GM21360 (cell line): ENCODE measurements around the gene PAK5.
"Not testable (repeated sequence)": the region's sequence is repeated elsewhere in the genome, so short reads cannot be mapped to it uniquely, and the experiment has no call there.

Source experiments
- ATAC-seq: cut with Tn5 transposase; IDR thresholded peaks from one replicate; pipeline ENCODE4 v1.9.1; 2021; ENCODE audit warnings: mild to moderate bottlenecking, moderate library complexity; ENCODE audit not compliant: unreplicated experiment

Gene PAK5

GRCh38 chr20:9686455-9686854 is 152.4 kb downstream of the PAK5 start:
- no peak for ATAC-seq

- ATAC-seq, result no peak
Measured at GRCh38 chr20:9686001-9686400, 152.9 kb downstream of the PAK5 start.

GRCh38 chr20:9685011-9685410 is 153.9 kb downstream of the PAK5 start:
- no peak for ATAC-seq

GRCh38 chr20:9677100-9677623 is 161.7 kb downstream of the PAK5 start:
- no peak for ATAC-seq

- ATAC-seq, result no peak
Measured at GRCh38 chr20:9672981-9673380, 165.9 kb downstream of the PAK5 start.

GRCh38 chr20:9672027-9672426 is 166.8 kb downstream of the PAK5 start:
- no peak for ATAC-seq

GRCh38 chr20:9668381-9668780 is 170.5 kb downstream of the PAK5 start:
- ATAC-seq, result no peak

GRCh38 chr20:9663423-9663822 is 175.5 kb downstream of the PAK5 start:
- no peak for ATAC-seq

GRCh38 chr20:9660236-9660868 is 178.5 kb downstream of the PAK5 start:
- no peak for ATAC-seq

GRCh38 chr20:9647741-9648140 is 191.1 kb downstream of the PAK5 start:
- ATAC-seq, result no peak

GRCh38 chr20:9646375-9646774 is 192.5 kb downstream of the PAK5 start:
- ATAC-seq, result no peak

- ATAC-seq, result no peak
Measured at GRCh38 chr20:9642882-9643281, 196.0 kb downstream of the PAK5 start.

- not testable (repeated sequence) for ATAC-seq
Measured at GRCh38 chr20:9641499-9642000, 197.3 kb downstream of the PAK5 start.

- ATAC-seq, result no peak
Measured at GRCh38 chr20:9637889-9638288, 201.0 kb downstream of the PAK5 start.

- no peak for ATAC-seq
Measured at GRCh38 chr20:9635750-9636149, 203.1 kb downstream of the PAK5 start.

GRCh38 chr20:9634327-9634726 is 204.5 kb downstream of the PAK5 start:
- ATAC-seq, result no peak

- ATAC-seq, result no peak
Measured at GRCh38 chr20:9632991-9633390, 205.9 kb downstream of the PAK5 start.

- no peak for ATAC-seq
Measured at GRCh38 chr20:9632265-9632664, 206.6 kb downstream of the PAK5 start.

- ATAC-seq, result no peak
Measured at GRCh38 chr20:9630554-9630953, 208.3 kb downstream of the PAK5 start.

GRCh38 chr20:9629831-9630230 is 209.0 kb downstream of the PAK5 start:
- ATAC-seq, result no peak

GRCh38 chr20:9628589-9628988 is 210.3 kb downstream of the PAK5 start:
- ATAC-seq, result no peak

GRCh38 chr20:9628141-9628540 is 210.7 kb downstream of the PAK5 start:
- no peak for ATAC-seq

- peak; percentile 59 for ATAC-seq
Measured at GRCh38 chr20:9627219-9627618, 211.7 kb downstream of the PAK5 start.
